Duodenal mucosa (tissue), 2 donors: ENCODE measurements around the gene PEMT.
"Not testable (repeated sequence)": the region's sequence is repeated elsewhere in the genome, so short reads cannot be mapped to it uniquely, and the experiment has no call there.

Source experiments
- H3K27ac ChIP-seq: one replicate; pipeline ENCODE4 v1.7.0; 2013; ENCODE audit warnings: low read depth, low read length
- H3K27me3 ChIP-seq, 2 donors: one replicate each; pipeline ENCODE4 v1.7.0; 2013; ENCODE audit warnings: low read length in 2 of 2, control low read depth in 1 of 2; ENCODE audit not compliant: insufficient read depth in 2 of 2, control insufficient read depth in 1 of 2
- H3K36me3 ChIP-seq, 2 donors: one replicate each; pipeline ENCODE4 v1.7.0; 2013; ENCODE audit warnings: low read length in 2 of 2, control low read depth in 1 of 2; ENCODE audit not compliant: insufficient read depth in 2 of 2, control insufficient read depth in 1 of 2
- H3K4me1 ChIP-seq, 2 donors: one replicate each; pipeline ENCODE4 v1.7.0; 2013; ENCODE audit warnings: low read length in 2 of 2, control low read depth in 1 of 2; ENCODE audit not compliant: insufficient read depth in 2 of 2, control insufficient read depth in 1 of 2
- H3K4me3 ChIP-seq, 2 donors: one replicate each; pipeline ENCODE4 v1.7.0; 2013; ENCODE audit warnings: low read length in 2 of 2, low read depth in 1 of 2
- H3K9ac ChIP-seq, 2 donors: one replicate each; pipeline ENCODE4 v1.7.0; 2013; ENCODE audit warnings: low read length in 2 of 2, low read depth in 1 of 2
- H3K9me3 ChIP-seq, 2 donors: one replicate each; pipeline ENCODE4 v1.7.0; 2013; ENCODE audit warnings: low read length in 2 of 2, control low read depth in 1 of 2; ENCODE audit not compliant: control insufficient read depth in 1 of 2

PEMT gene

GRCh38 chr17:17491031-17491471 is 100.5 kb downstream of the PEMT start:
- H3K27me3 ChIP-seq, result no peaks in the 10 kb centered on the region
- no peak overlapping the region for H3K4me3 ChIP-seq
- H3K36me3 ChIP-seq, result peaks cover 17 to 44% of the 10 kb centered on the region in 2 donors
- no peak overlapping the region for H3K9ac ChIP-seq
- no peak overlapping the region for H3K27ac ChIP-seq
- peaks cover 14 to 21% of the 10 kb centered on the region in 2 donors for H3K4me1 ChIP-seq
- no peaks in the 10 kb centered on the region for H3K9me3 ChIP-seq

GRCh38 chr17:17487998-17488397 is 103.5 kb downstream of the PEMT start:
- H3K27me3 ChIP-seq, result no peaks in the 10 kb centered on the region
- no peak overlapping the region for H3K27ac ChIP-seq
- no peak overlapping the region for H3K9ac ChIP-seq
- no peaks in the 10 kb centered on the region for H3K9me3 ChIP-seq
- peaks cover 17 to 57% of the 10 kb centered on the region in 2 donors for H3K36me3 ChIP-seq
- no peak overlapping the region for H3K4me3 ChIP-seq
- H3K4me1 ChIP-seq, result no peaks in the 10 kb centered on the region

GRCh38 chr17:17486416-17486815 is 105.1 kb downstream of the PEMT start:
- H3K9me3 ChIP-seq, H3K27me3 ChIP-seq, H3K4me1 ChIP-seq, H3K9ac ChIP-seq, H3K27ac ChIP-seq, H3K4me3 ChIP-seq: not testable (repeated sequence)
- H3K36me3 ChIP-seq, result peaks cover 7 to 41% of the 10 kb centered on the region in 2 donors

GRCh38 chr17:17485420-17485819 is 106.1 kb downstream of the PEMT start:
- H3K9ac ChIP-seq, result no peak overlapping the region
- H3K4me1 ChIP-seq, result peaks cover 3 to 4% of the 10 kb centered on the region in 2 donors
- H3K9me3 ChIP-seq, result no peaks in the 10 kb centered on the region
- no peak overlapping the region for H3K4me3 ChIP-seq
- H3K27ac ChIP-seq, result no peak overlapping the region
- peaks cover 3 to 38% of the 10 kb centered on the region in 2 donors for H3K36me3 ChIP-seq
- H3K27me3 ChIP-seq, result no peaks in the 10 kb centered on the region

GRCh38 chr17:17484451-17484899 is 107.0 kb downstream of the PEMT start:
- H3K27me3 ChIP-seq, result no peaks in the 10 kb centered on the region
- H3K9ac ChIP-seq, result no peak overlapping the region
- H3K36me3 ChIP-seq, result peaks cover 3 to 37% of the 10 kb centered on the region in 2 donors
- peaks cover 5 to 8% of the 10 kb centered on the region in 2 donors for H3K4me1 ChIP-seq
- no peaks in the 10 kb centered on the region for H3K9me3 ChIP-seq
- H3K27ac ChIP-seq, result no peak overlapping the region
- H3K4me3 ChIP-seq, result no peak overlapping the region

GRCh38 chr17:17481860-17482259 is 109.6 kb downstream of the PEMT start:
- Histone ChIP-seq H3K9me3 (no peaks in the 10 kb centered on the region), H3K9ac (no peak overlapping the region), H3K4me3 (no peak overlapping the region), H3K27me3 (no peaks in the 10 kb centered on the region), H3K4me1 (peaks cover 19 to 22% of the 10 kb centered on the region in 2 donors), H3K27ac (no peak overlapping the region), H3K36me3 (peaks cover 0 to 22% of the 10 kb centered on the region in 2 donors)

- Histone ChIP-seq H3K4me3 (no peak overlapping the region), H3K9ac (no peak overlapping the region), H3K27ac (no peak overlapping the region), H3K27me3 (no peaks in the 10 kb centered on the region), H3K36me3 (peaks cover 0 to 20% of the 10 kb centered on the region in 2 donors), H3K4me1 (peaks cover 19 to 22% of the 10 kb centered on the region in 2 donors), H3K9me3 (no peaks in the 10 kb centered on the region)
These were observed 110.8 kb downstream of the PEMT start for GRCh38 chr17:17480593-17481148.

- peaks cover 19 to 22% of the 10 kb centered on the region in 2 donors for H3K4me1 ChIP-seq
- H3K27me3 ChIP-seq, result no peaks in the 10 kb centered on the region
- H3K9me3 ChIP-seq, result no peaks in the 10 kb centered on the region
- no peak overlapping the region for H3K4me3 ChIP-seq
- H3K27ac ChIP-seq, result no peak overlapping the region
- peaks cover 0 to 9% of the 10 kb centered on the region in 2 donors for H3K36me3 ChIP-seq
- H3K9ac ChIP-seq, result no peak overlapping the region
These were observed 112.3 kb downstream of the PEMT start for GRCh38 chr17:17479209-17479608.

GRCh38 chr17:17476865-17477467 is 114.5 kb downstream of the PEMT start, which contains the start of gene MED9:
TSS of gene MED9 (plus strand) at chr17:17477000. CDS start at chr17:17477042, 42 bp downstream.
- peak within 1 kb of the TSS; percentile 82 to 93 for H3K4me3 ChIP-seq
- peaks cover 19 to 22% of the 10 kb centered on the region in 2 donors for H3K4me1 ChIP-seq
- no peaks in the 10 kb centered on the region for H3K27me3 ChIP-seq
- H3K27ac ChIP-seq, result peak within 1 kb of the TSS; percentile 79
- no peaks in the 10 kb centered on the region for H3K9me3 ChIP-seq
- H3K36me3 ChIP-seq, result peaks cover 0 to 9% of the 10 kb centered on the region in 2 donors
- H3K9ac ChIP-seq, result peak within 1 kb of the TSS; percentile 92 to 95

- H3K27me3 ChIP-seq, result peaks cover 0 to 8% of the 10 kb centered on the region in 2 donors
- no peak overlapping the region for H3K4me3 ChIP-seq
- H3K9me3 ChIP-seq, result no peaks in the 10 kb centered on the region
- H3K4me1 ChIP-seq, result peaks cover 12 to 17% of the 10 kb centered on the region in 2 donors
- H3K27ac ChIP-seq, result no peak overlapping the region
- no peak overlapping the region for H3K9ac ChIP-seq
- no peaks in the 10 kb centered on the region for H3K36me3 ChIP-seq
These were observed 117.2 kb downstream of the PEMT start for GRCh38 chr17:17474341-17474740.
